Measurements from ENCODE around the gene IGFL3.
"Not testable (repeated sequence)": the region's sequence is repeated elsewhere in the genome, so short reads cannot be mapped to it uniquely, and the experiment has no call there.

The IGFL3 gene

GRCh38 chr19:46124638-46125115 is at the start of gene IGFL3:
Gene IGFL3 (minus strand): TSS chr19:46124688. CDS start chr19:46124649, 39 bp downstream.
- DNase-seq: no peak

GRCh38 chr19:46173886-46174480 is 49.5 kb upstream of the IGFL3 start:
- DNase-seq: no peak

GRCh38 chr19:46162731-46163130 is 38.2 kb upstream of the IGFL3 start:
- DNase-seq: no peak

- not testable (repeated sequence) for DNase-seq
Measured at GRCh38 chr19:46161642-46162257, 37.3 kb upstream of the IGFL3 start.

- DNase-seq: no peak
Measured at GRCh38 chr19:46160233-46160775, 35.8 kb upstream of the IGFL3 start.

GRCh38 chr19:46159418-46160232 is 35.1 kb upstream of the IGFL3 start:
- no peak for DNase-seq

GRCh38 chr19:46155237-46155636 is 30.7 kb upstream of the IGFL3 start:
- DNase-seq: no peak

- no peak for DNase-seq
Measured at GRCh38 chr19:46150606-46151005, 26.1 kb upstream of the IGFL3 start.

- no peak for DNase-seq
Measured at GRCh38 chr19:46147791-46148288, 23.4 kb upstream of the IGFL3 start, which contains the start of gene IGFL2. Gene IGFL2 (plus strand): TSS chr19:46148238. CDS start chr19:46148279, 41 bp downstream.

- no peak for DNase-seq
Measured at GRCh38 chr19:46147166-46147740, 22.8 kb upstream of the IGFL3 start.

- no peak for DNase-seq
Measured at GRCh38 chr19:46144756-46145155, 20.3 kb upstream of the IGFL3 start.

GRCh38 chr19:46142294-46142693 is 17.8 kb upstream of the IGFL3 start:
- no peak for DNase-seq

- DNase-seq: no peak
Measured at GRCh38 chr19:46141421-46141820, 16.9 kb upstream of the IGFL3 start.

GRCh38 chr19:46137915-46138473 is 13.5 kb upstream of the IGFL3 start:
- no peak for DNase-seq

- DNase-seq: peak; percentile 33
Measured at GRCh38 chr19:46134527-46134926, 10.0 kb upstream of the IGFL3 start.

GRCh38 chr19:46133777-46134241 is 9.3 kb upstream of the IGFL3 start:
- no peak for DNase-seq

GRCh38 chr19:46133101-46133627 is 8.7 kb upstream of the IGFL3 start:
- peak; percentile 86 for DNase-seq

- DNase-seq: no peak
Measured at GRCh38 chr19:46132508-46133100, 8.1 kb upstream of the IGFL3 start.

- no peak for DNase-seq
Measured at GRCh38 chr19:46131485-46132143, 7.1 kb upstream of the IGFL3 start.

GRCh38 chr19:46126086-46126580 is 1.6 kb upstream of the IGFL3 start:
- DNase-seq: no peak

- DNase-seq: no peak
Measured at GRCh38 chr19:46125447-46125846, 959 bp upstream of the IGFL3 start.

Measured in NCI-H774 (cell line).